C4-2B (cell line): ENCODE results near the gene ARL8B.

Source experiments
- H3K27ac ChIP-seq: fragments of 450-650 bp; 2 replicates; pipeline ENCODE4 v1.5.1; 2017
- CTCF ChIP-seq: fragments of 450-650 bp; conservative IDR thresholded peaks from 2 replicates; pipeline ENCODE4 v1.5.1; 2017; ENCODE audit warnings: mild to moderate bottlenecking
- ZFX ChIP-seq: fragments of 450-650 bp; IDR thresholded peaks from 2 replicates; pipeline ENCODE4 v1.6.1; 2017

Gene ARL8B

GRCh38 chr3:5227812-5228211 lies 105.7 kb downstream of the ARL8B start:
- no peak overlapping the region for H3K27ac ChIP-seq
- no peak for TF ChIP-seq ZFX
- no peak for TF ChIP-seq CTCF

- H3K27ac ChIP-seq: no peak overlapping the region
- TF ChIP-seq CTCF (no peak), ZFX (no peak)
Measured at GRCh38 chr3:5229414-5229813, 107.3 kb downstream of the ARL8B start.
